ENCODE data around the gene FAM13A.

- TF ChIP-seq, protein P1, sequence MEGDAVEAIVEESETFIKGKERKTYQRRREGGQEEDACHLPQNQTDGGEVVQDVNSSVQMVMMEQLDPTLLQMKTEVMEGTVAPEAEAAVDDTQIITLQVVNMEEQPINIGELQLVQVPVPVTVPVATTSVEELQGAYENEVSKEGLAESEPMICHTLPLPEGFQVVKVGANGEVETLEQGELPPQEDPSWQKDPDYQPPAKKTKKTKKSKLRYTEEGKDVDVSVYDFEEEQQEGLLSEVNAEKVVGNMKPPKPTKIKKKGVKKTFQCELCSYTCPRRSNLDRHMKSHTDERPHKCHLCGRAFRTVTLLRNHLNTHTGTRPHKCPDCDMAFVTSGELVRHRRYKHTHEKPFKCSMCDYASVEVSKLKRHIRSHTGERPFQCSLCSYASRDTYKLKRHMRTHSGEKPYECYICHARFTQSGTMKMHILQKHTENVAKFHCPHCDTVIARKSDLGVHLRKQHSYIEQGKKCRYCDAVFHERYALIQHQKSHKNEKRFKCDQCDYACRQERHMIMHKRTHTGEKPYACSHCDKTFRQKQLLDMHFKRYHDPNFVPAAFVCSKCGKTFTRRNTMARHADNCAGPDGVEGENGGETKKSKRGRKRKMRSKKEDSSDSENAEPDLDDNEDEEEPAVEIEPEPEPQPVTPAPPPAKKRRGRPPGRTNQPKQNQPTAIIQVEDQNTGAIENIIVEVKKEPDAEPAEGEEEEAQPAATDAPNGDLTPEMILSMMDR (IDR thresholded peaks at IDR 0.05) = no peak
- no peak for TF ChIP-seq POLR2A (IDR thresholded peaks at IDR 0.05)
These were observed 358.5 kb downstream of the FAM13A start for GRCh38 chr4:88698519-88698918.
